Adrenal gland (tissue), 5 donors: ENCODE data around the gene BRAF.

Experiments
- POLR2A ChIP-seq, 2 donors: fragments of 450-650 bp; IDR thresholded peaks; one replicate each; pipeline ENCODE4 v1.6.1; 2017; ENCODE audit warnings: antibody characterized with exemption in 2 of 2, mild to moderate bottlenecking in 2 of 2, moderate library complexity in 1 of 2
- TF ChIP-seq, protein P1 (sequence below), 6 experiments: fragments of 450-650 bp in 4 of 6; fragments of 200-600 bp in 2 of 6; sonication (generic) in 1 of 6; IDR thresholded peaks; 1 replicate in 5 of 6; 2 replicates in 1 of 6; pipeline versions ENCODE4 v1.5.1 to v1.8.0; 2016 to 2021; ENCODE audit warnings: antibody characterized with exemption in 6 of 6, mild to moderate bottlenecking in 2 of 6, moderate library complexity in 1 of 6
- donor health status: DM: no; HTN: no; CAD: no.

DNA sequence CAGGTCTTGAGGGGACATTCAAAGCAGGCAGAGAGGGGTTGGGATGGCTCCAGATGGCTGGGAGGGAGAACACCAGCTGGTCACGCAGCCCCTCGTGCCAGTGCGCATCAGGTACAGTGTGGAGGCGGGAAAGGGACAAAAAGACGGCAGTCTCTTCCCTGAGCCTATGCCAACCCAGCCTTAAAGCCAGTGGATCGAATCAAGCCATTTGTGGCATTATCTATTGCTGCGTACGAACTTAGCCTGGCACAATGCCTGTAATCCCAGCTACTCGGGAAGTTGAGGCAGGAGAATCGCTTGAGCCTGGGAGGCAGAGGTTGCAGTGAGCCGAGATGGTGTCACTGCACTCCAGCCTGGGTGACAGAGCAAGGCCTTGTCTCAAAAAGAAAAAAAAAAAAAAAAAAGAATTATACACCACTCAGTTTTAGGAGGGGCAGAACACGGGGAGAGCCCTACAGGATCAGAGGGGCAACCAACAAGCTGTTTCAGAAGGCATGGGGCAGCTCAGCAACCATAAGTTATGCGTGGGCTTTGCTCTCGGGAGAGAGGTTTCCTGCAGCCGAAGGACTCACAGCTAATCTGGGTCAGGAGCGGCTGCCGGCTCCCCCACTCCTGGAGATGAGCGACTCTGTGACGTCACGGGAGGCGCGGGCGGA is 228.6 kb downstream of the BRAF start:
- TF ChIP-seq, protein P1, sequence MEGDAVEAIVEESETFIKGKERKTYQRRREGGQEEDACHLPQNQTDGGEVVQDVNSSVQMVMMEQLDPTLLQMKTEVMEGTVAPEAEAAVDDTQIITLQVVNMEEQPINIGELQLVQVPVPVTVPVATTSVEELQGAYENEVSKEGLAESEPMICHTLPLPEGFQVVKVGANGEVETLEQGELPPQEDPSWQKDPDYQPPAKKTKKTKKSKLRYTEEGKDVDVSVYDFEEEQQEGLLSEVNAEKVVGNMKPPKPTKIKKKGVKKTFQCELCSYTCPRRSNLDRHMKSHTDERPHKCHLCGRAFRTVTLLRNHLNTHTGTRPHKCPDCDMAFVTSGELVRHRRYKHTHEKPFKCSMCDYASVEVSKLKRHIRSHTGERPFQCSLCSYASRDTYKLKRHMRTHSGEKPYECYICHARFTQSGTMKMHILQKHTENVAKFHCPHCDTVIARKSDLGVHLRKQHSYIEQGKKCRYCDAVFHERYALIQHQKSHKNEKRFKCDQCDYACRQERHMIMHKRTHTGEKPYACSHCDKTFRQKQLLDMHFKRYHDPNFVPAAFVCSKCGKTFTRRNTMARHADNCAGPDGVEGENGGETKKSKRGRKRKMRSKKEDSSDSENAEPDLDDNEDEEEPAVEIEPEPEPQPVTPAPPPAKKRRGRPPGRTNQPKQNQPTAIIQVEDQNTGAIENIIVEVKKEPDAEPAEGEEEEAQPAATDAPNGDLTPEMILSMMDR (IDR thresholded peaks at IDR 0.05), result no peak
- no peak for TF ChIP-seq POLR2A (IDR thresholded peaks at IDR 0.05)
